Heart left ventricle (tissue), 13 donors: ENCODE measurements around the gene SLC6A9.

ENCODE experiments used
- POLR2A ChIP-seq, 2 donors: fragments of 450-650 bp; IDR thresholded peaks; one replicate each; pipeline ENCODE4 v1.6.1; 2017; ENCODE audit warnings: antibody characterized with exemption in 2 of 2, mild to moderate bottlenecking in 2 of 2, moderate library complexity in 2 of 2
- TF ChIP-seq, protein P1 (sequence below), 12 donors: fragments of 200-600 bp; sonication (generic) in 4 of 12; IDR thresholded peaks; one replicate each; pipeline versions ENCODE4 v1.5.0 to v1.8.0; 2018 to 2022; ENCODE audit warnings: antibody characterized with exemption in 12 of 12, mild to moderate bottlenecking in 5 of 12
- donor health status: ischemic (EF 13 %, LVEDD 7.1; RV severe dilation, severe dysfunction).
- donor health status: DM: no; HTN: yes; CAD: no.
- donor health status: DM: no; HTN: no; CAD: no.
- donor health status: ischemic (EF 25% LVEDD 6.9; RV normal size, moderate dysfunction).
- donor health status: ischemic (EF 25% LVEDD 5.7; RV mildly dilated, moderate dysfunction).
- donor health status: ischemic (EF 35%, LVEDD 5.7; RV mildly dilated, moderate dysfunction).
- donor health status: nonischemic (EF 11% LVEDD 7.7; RV severe dilation, severe dysfunction).
- donor health status: DM: yes; HTN: yes; CAD: no.
- donor health status: PGD.
- donor health status: ischemic (EF 29% LVEDD 5.4; RV normal size, mild dysfunction).
- donor health status: nonischemic (EF 23%, LVEDD 6.1; RV moderate dilation, normal function).

DNA sequence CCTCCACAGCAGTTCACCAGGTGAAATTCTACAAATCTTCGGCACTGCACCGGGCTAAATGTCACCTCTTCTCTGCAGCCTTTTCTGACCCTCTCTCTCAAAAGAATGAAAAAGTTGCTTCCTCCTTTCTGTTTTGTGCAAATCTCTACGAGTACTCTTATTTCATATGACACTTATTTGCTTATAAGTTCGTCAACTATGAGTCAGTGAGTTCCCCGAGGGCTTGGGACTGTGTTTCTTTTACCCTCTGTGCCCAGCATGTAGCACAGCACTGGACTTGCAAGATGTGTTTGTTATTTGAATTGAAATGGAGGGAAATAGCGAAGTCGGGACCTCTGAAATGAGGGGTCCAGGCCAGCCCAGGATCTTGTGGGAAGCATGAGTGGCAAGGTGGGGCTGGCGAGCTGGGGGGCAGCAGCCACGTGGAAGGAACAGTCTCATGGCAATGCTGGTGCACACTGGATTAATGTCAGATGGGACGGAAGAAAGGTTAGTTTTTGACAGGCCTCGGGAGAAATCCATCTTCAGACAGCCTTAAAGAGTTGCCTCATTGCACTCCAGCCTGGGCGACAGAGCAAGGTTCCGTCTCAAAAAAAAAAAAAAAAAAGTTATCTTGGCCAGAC lies 6.2 kb downstream of the SLC6A9 start:
- TF ChIP-seq POLR2A (IDR thresholded peaks at IDR 0.05): no peak
- TF ChIP-seq, protein P1, sequence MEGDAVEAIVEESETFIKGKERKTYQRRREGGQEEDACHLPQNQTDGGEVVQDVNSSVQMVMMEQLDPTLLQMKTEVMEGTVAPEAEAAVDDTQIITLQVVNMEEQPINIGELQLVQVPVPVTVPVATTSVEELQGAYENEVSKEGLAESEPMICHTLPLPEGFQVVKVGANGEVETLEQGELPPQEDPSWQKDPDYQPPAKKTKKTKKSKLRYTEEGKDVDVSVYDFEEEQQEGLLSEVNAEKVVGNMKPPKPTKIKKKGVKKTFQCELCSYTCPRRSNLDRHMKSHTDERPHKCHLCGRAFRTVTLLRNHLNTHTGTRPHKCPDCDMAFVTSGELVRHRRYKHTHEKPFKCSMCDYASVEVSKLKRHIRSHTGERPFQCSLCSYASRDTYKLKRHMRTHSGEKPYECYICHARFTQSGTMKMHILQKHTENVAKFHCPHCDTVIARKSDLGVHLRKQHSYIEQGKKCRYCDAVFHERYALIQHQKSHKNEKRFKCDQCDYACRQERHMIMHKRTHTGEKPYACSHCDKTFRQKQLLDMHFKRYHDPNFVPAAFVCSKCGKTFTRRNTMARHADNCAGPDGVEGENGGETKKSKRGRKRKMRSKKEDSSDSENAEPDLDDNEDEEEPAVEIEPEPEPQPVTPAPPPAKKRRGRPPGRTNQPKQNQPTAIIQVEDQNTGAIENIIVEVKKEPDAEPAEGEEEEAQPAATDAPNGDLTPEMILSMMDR (IDR thresholded peaks at IDR 0.05): no peak
